ENCODE measurements around the gene GPR141.

Gene GPR141, protein sequence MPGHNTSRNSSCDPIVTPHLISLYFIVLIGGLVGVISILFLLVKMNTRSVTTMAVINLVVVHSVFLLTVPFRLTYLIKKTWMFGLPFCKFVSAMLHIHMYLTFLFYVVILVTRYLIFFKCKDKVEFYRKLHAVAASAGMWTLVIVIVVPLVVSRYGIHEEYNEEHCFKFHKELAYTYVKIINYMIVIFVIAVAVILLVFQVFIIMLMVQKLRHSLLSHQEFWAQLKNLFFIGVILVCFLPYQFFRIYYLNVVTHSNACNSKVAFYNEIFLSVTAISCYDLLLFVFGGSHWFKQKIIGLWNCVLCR

DNA sequence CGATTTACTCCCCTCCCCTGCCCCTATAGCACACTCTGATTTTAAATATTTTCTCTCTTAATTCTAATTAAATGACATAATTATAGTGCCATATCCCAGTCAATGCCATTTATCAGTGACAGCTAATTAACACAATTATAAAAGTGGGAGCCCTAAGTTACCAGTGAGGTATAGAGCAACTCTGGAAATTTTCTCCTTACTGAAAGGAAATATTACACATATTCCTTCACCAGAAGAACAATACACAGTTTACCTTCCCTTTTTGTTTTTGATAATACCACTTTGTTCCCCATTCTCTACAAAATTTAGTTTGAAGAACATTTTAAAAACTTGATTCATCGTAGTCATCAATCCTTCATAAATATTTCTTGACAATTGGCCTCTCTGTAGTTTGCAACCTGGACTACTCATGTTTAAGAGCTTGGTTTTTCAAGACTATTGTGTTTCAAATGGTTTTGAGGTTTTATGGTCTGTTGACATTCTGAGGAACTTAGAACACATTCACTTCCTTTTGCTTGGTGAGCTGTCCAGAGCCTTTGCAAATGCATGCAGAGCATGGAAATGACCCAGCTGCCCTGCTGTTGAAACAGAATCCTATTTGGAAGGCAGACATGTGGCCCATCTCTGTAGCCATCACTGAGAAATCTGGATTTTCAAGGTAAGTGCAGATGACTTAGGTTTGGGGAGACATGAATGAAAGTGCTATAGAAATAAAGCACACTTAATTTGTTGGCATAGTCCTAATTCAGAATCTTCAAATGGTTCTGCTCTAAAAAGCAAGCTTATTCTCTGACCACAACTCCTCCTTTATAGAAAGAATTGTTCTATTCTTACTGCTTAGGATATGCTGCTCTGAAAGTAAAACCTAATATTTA, at the start of gene GPR141:
Gene GPR141, plus strand, starts transcription at position 521 of the 875 bp plus-strand sequence. CDS start 56,628 bp downstream, outside the sequence.
- DNase-seq = no peak

DNA sequence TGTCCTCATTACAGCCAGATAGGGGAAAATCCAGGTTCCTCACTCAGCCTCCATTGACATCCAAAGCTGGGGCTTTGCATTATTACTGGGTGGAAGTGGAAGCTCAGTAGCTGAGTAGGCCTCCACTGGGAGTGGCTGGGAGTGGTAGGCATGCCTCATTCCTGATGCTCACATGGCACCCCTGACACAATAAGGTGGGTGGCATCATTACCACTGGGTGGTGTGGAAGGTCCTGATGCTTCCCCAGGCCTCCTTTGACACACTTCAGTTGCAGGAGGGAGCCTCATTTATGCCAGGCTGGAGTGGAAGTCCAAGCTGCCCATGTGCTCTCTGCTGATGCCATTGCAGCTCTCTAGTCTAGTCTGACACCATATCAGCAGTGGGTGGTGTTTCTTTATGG, 48.2 kb upstream of the GPR141 start:
- no peak for DNase-seq

DNA sequence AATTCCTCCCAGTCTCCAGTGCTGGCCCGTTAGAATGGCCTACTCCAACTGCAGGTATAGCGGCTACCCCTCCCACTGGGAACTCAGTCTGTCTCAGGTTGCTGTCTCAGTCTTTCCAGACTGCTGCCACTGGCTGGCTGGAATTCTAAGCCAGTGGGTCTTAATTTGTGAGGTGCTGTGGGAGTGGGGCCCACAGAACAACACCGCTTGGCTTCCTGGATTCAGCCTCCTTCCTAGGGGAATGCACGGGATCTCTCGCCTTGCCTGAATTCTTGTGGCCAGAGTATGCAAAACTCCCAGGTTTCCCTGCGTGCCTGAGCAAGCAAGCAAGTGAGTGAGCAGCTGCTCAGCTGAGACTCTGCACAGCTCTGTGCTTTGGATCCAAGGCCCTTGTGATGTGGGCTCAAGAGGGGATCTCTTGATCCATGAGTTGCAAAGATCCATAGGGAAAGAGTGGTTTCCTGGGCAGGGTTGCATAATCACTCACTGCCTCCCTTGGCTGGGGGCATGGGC, 41.5 kb upstream of the GPR141 start:
- no peak for DNase-seq

DNA sequence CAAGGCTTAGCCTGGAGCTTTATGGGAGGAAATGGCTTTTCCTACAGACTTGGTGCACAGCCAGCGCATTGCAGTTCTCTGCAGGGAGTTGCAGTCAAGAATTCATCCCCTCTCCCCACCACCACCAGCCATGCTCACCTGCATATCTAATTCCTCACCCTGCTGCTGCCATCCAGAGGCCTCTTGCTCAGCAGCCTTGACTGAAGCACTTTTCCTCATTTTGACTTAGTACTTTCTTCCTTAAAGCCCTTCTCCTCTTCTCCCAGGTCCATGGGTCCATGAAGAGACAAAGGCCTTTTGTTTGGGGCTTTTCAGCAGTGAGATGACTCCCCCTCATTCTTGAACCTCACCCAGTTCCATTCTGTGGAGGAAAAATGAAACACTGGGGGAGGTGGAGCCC, 39.7 kb upstream of the GPR141 start:
- DNase-seq = no peak

DNA sequence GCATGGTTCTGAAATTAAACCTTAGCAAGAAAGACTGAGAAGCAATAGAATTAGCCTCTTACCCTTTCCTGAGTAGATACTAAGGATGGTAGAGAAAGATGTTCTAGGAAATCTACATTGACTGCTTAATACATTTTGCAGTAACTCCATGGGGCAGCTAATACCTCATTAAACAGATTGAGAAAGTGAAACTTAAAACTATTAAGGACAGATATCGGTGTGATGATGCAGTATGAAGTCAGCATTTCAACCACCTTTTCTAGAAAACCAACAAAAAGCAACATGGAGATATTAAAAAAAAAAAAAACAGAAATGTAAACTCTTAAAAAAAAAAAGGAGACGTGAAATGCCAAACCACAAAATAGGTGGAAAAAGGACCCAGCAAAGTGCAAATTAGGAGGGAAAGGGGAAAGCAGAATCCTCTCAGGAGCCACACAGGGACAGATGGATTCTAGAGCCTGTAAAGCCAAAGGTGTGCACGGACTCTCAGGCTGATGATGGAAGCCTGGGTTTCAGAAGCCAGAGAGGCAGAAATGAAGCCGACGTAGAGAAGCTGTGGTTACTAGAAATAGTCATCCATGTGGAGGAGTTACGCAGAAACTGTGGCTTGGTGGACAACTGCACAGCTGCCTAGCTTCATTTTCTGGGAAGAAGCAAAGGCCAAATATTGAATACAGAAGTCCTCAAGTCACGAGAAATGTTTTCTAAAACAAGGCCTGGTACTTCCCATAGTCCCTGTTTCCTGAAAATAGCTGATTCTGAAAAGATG, 38.1 kb upstream of the GPR141 start:
- DNase-seq = no peak

DNA sequence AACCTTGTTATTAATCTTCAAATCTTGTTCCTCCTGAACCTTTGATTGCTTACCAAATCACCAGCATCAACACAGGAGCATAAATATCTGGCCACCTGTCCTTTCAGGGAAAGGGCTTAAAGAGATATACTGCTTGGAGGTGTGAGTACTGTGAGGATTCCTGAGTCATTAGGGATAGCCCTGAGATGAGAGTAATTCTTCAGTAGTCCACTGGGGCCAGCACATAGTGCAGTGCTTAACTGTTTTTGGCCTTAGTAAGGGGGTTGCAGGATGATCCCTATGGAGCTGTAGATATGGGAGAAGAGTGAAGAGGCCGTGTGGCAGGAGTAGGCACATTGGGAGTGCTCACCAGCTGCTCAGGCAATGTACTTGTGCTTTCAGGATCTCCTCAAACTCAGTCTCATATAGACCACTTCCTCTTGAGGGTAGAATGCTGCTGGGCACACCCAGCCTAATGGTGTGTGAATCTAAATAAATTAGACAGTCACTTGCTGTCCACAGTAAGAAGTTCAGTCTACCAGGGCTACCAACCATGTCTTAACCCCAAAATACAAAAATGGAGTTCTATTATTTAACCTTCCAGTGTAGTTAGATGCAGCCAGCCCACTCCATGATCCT, 26.5 kb upstream of the GPR141 start:
- DNase-seq = no peak

DNA sequence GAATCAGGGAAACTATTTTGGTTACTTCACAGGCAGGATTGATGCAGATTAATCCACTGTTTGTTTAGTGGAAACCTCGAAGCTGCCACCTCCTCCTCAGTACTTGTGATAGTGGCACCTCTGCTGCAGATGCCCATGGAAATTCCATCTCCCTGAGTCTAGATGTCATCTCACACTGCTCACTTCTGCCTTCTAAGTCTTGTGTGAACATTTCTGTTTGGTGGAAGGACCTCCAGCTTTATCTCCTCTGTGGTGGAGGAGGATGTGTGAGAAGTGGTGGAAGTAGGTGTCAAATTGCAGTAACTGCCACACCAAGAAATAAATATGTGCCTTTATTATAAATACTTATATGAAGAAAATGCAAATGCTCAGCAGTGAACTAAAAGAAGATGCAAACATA, 25.8 kb upstream of the GPR141 start:
- no peak for DNase-seq

DNA sequence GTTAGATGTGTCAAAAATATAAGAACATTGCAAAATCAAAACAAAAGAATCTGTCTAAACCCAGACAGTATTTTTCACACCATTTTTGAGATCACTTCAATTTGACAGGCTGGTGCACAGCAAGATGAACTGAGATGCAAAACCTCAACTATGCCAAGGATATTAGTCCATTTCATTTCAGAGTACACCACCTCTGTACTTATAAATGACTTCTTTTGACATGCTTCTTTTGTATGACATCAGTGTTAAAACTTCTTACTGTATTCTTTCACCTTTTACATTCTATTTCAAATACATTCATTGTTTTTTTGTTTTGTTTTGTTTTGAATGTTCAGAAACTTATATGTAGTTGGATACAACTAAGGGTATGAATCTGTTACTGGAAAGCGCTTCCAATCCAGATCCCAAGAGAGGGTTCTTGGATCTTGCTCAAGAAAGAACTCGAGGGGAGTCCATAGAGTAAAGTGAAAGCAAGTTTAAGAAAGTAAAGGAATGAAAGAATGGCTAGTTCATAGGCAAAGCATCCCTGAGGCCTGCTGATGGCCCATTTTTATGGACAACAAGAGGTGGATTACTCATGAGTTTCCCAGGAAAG, 23.5 kb upstream of the GPR141 start:
- DNase-seq = no peak

DNA sequence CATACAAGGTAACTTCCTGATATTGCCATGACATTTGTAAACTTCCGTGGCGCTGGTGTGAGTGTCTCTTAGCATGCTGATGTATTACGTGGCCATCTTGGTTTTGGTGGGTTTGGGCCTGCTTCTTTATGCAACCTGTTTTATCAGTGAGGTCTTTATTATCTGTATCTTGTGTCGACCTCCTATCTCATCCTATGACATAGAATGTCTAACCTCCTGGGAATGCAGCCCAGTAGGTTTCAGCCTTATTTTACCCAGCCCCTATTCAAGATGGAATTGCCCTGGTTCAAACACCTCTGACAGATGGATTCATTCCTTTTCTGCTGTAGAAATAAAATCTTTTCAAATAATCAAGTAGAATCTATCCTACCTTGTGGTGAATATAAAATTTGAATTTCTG, 23.0 kb upstream of the GPR141 start:
- no peak for DNase-seq

DNA sequence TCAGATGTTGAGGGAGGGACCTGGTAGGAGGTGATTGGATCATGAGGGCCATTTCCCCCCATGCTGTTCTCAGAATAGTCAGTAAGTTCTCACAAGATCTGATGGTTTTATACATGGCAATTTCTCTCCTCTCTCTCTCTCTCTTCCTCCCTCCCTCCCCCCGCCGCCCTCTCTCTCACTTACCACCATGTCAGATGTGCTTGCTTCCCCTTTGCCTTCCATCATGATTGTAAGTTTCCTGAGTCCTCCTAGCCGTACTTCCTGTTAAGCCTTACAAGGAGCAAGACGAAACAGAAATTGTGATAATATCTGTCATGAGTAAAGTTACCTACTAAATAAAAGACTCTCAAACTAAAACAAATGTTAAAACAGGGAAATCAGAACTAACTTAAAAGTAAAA, 19.9 kb upstream of the GPR141 start:
- no peak for DNase-seq

DNA sequence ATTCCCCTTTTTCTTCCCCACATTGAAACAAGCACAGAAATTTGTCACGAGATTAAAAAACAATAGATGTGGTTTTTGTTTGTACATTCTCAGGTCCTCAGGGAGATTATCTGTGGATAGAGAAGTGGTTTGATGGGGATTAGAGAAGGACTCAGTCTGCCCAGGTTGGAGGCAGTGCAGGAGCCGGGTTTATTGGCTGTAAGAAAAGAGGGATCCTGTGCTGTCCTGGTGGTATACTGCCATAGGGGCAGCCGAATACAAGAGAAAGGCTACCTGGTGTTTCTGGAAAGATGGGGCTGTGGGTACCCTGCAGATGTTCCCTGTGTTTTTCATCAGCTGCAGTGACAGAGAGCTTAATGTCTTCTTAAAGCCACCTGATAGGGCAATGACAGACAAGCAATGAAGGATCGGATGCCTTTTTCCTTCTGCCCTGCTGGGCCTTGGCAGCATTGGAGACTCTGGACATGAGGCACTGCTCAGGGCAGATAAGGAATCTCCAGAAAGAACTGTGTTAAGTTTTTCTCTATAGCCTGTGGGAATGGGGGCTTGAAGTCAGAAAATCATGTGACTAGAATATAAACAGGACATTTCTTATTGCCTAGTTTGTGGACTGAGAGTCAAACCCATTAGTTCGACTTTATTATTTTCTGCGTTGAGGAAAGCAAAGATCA, 18.1 kb upstream of the GPR141 start:
- DNase-seq = no peak

DNA sequence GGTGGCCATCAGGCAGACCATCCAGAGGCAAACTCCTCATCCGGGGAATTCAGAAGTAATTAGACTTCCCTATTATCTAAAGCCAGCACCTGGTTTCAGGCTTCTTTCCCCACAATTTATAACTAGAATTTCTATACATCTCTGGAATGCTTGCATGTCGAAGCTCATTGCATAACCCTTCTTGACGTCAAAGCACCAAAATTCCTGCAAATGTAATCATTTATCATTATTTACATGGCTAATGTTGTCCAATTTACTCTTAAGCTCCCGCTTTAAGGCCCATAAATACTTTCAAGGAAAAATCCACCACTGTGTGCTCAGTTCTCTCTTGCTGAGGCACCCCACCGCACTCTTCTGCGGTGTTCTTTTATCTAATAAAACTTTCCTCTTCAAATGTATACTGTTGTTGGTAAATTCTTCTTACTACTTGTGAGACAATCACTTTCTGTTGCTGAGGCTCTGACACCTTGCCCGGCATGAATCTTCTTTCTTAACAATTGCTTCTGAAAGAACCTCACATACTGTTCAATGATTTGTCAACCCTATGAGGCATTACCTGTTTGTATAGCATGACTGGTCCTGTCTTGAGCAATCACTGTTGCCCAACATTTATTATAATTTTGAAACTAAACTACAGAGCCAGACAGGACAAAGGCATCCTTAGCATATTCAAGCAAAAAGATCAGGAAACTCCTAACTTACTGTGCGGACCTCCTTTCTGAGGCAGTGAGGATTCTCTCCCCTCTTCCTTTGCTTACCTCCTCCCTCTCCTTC, 17.4 kb upstream of the GPR141 start:
- DNase-seq = no peak

DNA sequence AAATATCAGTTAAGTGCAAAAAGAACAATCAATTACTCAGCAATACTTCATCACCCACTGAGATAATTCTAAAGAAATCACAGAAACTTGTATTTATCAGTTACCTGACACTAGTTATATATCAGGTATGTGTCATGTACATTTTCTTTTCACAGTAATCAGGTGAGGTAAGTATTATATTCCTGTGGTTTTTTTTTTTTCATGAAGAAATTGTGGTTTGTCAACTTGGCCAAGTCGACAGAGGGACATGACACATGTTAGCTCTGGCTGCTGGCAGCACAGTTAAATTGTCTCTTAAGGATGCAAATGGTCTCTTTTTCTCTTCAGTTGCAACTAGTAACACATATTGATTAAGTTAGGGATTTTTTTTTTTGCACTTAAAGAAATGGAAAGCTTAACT, 13.7 kb upstream of the GPR141 start:
- no peak for DNase-seq

DNA sequence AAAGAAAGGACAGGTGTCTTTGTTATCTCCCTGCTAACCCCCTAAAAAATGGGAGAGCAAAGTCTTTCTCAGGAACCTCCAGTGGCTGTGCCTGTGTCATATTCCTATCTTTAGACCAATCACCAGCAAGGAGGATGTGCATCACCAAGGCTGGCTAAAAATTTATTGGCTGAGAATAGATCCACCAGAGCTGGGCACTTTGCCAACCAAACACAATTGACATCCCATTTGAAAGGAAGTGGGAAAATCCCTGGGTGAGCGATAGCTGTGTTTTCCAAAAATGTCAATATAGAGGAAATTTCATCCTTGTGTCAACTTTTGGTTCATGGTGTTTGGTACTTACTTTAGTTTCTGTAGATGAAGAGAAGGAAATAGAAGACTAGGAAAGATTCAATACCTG, 13.1 kb upstream of the GPR141 start:
- DNase-seq = no peak

DNA sequence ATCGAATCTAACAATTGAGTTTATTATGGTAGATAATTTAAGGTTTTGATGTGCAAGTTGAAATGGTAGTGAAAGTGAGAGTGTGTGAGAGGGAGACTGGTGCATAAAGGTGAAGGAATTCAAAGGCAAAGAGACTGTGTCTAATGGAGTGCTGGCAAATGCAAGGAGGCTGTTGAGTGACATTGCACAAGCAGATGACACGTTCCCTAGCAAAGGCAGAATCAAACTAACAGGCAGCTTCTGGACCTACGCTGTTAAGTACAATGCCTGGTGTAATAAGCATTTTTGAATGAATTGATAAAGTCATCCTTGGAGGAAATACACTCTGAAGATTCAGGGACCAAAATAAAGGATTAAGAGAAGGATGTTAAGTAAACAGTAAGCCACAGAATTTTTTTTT, 11.7 kb upstream of the GPR141 start:
- DNase-seq = no peak

DNA sequence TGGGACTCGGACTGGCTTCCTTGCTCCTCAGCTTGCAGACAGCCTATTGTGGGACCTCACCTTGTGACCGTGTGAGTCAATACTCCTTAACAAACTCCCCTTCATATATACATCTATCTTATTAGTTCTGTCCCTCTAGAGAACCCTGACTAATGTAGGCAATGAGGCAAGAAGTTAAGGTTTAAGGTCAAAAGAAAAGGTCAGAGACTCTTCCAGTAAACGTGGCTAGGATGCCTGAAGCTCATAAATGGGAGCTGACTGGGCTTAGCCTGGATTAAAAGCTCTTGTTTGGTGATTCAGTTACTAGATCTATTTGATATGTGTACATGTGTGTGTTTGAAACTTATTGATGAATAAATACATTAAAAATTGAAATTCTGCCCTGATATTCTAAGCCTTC, 10.6 kb upstream of the GPR141 start:
- DNase-seq = no peak

DNA sequence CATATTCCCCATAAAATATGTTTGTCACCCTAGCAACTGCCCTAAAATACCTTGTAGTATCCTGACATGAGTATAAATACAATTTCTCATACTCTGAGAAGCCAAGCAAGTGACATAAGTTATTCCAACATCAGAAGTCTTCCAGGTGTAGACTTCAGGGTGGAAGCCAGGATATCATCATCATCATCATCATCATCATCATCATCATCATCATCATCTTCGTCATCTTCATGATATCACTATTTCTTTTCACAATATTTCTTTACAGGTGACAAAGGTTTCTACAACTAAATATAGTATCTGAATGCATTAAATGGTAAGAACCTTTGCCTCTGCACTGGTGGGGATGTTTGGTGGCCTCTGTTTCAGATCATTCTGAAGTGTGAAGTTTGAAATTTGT, 10.0 kb upstream of the GPR141 start:
- DNase-seq = no peak

DNA sequence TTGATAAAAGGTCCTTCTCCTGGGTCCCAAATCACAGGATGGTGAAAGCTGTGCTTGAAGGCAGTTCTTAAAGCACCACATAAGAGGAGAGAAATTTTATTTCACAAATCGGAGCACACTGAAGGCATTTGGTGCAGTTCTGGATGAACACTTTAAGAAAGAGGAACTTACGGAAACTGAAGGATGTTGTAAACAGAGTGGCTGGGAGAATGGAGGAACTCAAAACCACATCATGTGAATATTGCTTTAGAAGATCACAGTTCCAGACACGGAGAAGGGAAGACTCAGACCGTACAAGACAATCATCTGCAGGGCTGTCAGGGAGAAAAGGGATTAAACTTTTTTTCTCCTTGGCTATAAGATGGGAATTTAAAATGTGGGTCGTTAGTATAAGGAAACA, 9.0 kb upstream of the GPR141 start:
- DNase-seq = no peak

DNA sequence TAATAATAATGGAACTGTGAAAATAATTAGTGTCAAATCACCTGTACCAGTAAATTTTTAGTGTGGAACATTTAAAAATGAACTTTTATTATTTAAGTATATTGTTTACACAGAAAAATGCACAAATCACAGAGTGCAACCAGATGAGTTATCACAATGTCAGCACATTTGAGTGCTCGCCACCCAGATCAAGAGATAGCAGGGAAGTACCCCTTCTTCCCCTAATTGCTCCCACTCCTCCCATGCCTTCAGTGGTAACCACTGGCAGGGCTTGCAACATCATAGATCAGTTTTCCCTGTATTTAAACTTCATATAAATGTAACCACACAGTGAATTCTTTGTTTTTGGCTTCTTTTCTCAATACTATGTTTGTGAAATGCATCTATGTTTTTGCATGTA, 7.8 kb upstream of the GPR141 start:
- no peak for DNase-seq

DNA sequence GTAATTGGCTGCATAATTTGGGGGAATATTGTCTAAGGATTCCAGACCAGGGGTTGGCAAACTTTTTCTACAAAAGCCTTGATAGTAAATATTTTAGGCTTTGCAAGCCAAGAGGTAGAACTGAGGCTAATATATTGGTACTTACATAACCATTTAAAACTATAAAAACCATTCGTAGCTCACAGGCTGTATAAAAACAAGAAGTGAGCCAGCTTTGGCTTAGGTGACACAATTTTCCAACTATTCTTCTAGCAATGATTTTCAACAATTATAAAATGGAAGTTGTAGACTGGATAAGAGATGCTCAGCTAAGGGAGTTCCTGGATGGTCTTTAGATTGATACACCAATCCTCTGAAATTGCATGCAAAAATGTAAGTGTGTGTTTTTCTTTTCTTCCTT, 1.4 kb downstream of the GPR141 start:
- no peak for DNase-seq

Data from activated CD4-positive, alpha-beta T cell treated with anti-CD3 and anti-CD28 coated beads, Interleukin-2, amount 50 U/mL, for 48 hours (primary cell).